CD4-positive, alpha-beta T cell treated with Interleukin-15 for 1 hour (primary cell): ENCODE data around the gene ITPR1.

Experiments
- DNase-seq: peaks from one replicate; pipeline ENCODE4 v3.0.0-alpha.2; 2020

ITPR1 gene

GRCh38 chr3:4797201-4797705 lies 304.1 kb downstream of the ITPR1 start:
- DNase-seq, result no peak

- DNase-seq, result no peak
These were observed 306.4 kb downstream of the ITPR1 start for GRCh38 chr3:4799266-4800256.

- DNase-seq, result no peak
These were observed 307.4 kb downstream of the ITPR1 start for GRCh38 chr3:4800595-4800994.

GRCh38 chr3:4801892-4802291 lies 308.7 kb downstream of the ITPR1 start:
- no peak for DNase-seq

GRCh38 chr3:4802903-4803302 lies 309.8 kb downstream of the ITPR1 start:
- no peak for DNase-seq

- no peak for DNase-seq
These were observed 311.3 kb downstream of the ITPR1 start for GRCh38 chr3:4804161-4805058.

- no peak for DNase-seq
These were observed 312.5 kb downstream of the ITPR1 start for GRCh38 chr3:4805662-4806061.

GRCh38 chr3:4806535-4807108 lies 313.5 kb downstream of the ITPR1 start:
- no peak for DNase-seq

GRCh38 chr3:4807381-4808280 lies 314.5 kb downstream of the ITPR1 start:
- no peak for DNase-seq

GRCh38 chr3:4808637-4809036 lies 315.5 kb downstream of the ITPR1 start:
- DNase-seq, result no peak

GRCh38 chr3:4809922-4810321 lies 316.8 kb downstream of the ITPR1 start:
- no peak for DNase-seq

GRCh38 chr3:4812591-4812990 lies 319.4 kb downstream of the ITPR1 start:
- DNase-seq, result no peak

- DNase-seq, result no peak
These were observed 320.8 kb downstream of the ITPR1 start for GRCh38 chr3:4813909-4814304.

GRCh38 chr3:4814305-4814903 lies 321.3 kb downstream of the ITPR1 start:
- DNase-seq, result peak; percentile 25

- no peak for DNase-seq
These were observed 321.9 kb downstream of the ITPR1 start for GRCh38 chr3:4814904-4815574.

- no peak for DNase-seq
These were observed 323.2 kb downstream of the ITPR1 start for GRCh38 chr3:4816306-4816705.

- DNase-seq, result no peak
These were observed 323.6 kb downstream of the ITPR1 start for GRCh38 chr3:4816718-4817117.

- DNase-seq, result no peak
These were observed 324.0 kb downstream of the ITPR1 start for GRCh38 chr3:4817128-4817527.

GRCh38 chr3:4818164-4818563 lies 325.0 kb downstream of the ITPR1 start:
- DNase-seq, result no peak

- DNase-seq, result no peak
These were observed 326.0 kb downstream of the ITPR1 start for GRCh38 chr3:4818986-4819693.
